K562 (cell line): ENCODE results near the gene CLCF1.

ENCODE experiments used
- CTCF ChIP-seq, 3 experiments: IDR thresholded peaks in 2 of 3; conservative IDR thresholded peaks in 1 of 3; 2 replicates each; pipeline ENCODE4 v1.5.1; 2011 to 2012; ENCODE audit warnings: low read length in 3 of 3, mild to moderate bottlenecking in 3 of 3, control low read depth in 2 of 3, improper control_type of control experiment in 1 of 3, inconsistent platforms in 1 of 3, low read depth in 1 of 3, mixed read lengths in 1 of 3, moderate library complexity in 1 of 3; ENCODE audit not compliant: insufficient read depth in 2 of 3
- MYC ChIP-seq, 2 experiments: fragments of 250-450 bp in 1 of 2; sonication (Bioruptor Pico) in 1 of 2; IDR thresholded peaks; 2 replicates each; pipeline versions ENCODE4 v1.5.1 to v1.6.1; 2012 to 2021; ENCODE audit warnings: low read depth in 2 of 2, borderline replicate concordance in 1 of 2, improper control_type of control experiment in 1 of 2, low read length in 1 of 2, mild to moderate bottlenecking in 1 of 2, moderate library complexity in 1 of 2
- POLR2AphosphoS5 ChIP-seq: IDR thresholded peaks from 2 replicates; pipeline ENCODE4 v1.6.1; 2011; ENCODE audit warnings: mild to moderate bottlenecking, low read depth, low read length, moderate library complexity; ENCODE audit not compliant: control insufficient read depth, insufficient read depth
- RBM39 ChIP-seq: fragments of 200-400 bp; formaldehyde crosslinking; optimal IDR thresholded peaks from 2 replicates; pipeline ENCODE3; 2018; ENCODE audit warnings: low read depth, low read length
- TAL1 ChIP-seq: fragments of 450-650 bp; IDR thresholded peaks from 2 replicates; pipeline ENCODE4 v1.6.1; 2016; ENCODE audit warnings: mild to moderate bottlenecking
- TEAD4 ChIP-seq, 2 experiments: sonication (generic) in 1 of 2; formaldehyde crosslinking in 1 of 2; IDR thresholded peaks; 2 replicates each; pipeline versions ENCODE4 v1.6.1 to v1.8.0; 2012 to 2022; ENCODE audit warnings: borderline replicate concordance in 1 of 2, inconsistent platforms in 1 of 2, low read length in 1 of 2, mild to moderate bottlenecking in 1 of 2, missing genetic modification reagents in 1 of 2

GRCh38 chr11:67356387-67356863 lies 17.0 kb downstream of the CLCF1 start:
- no peak for TF ChIP-seq POLR2AphosphoS5
- no peak for TF ChIP-seq RBM39
- TF ChIP-seq CTCF (IDR thresholded peaks at IDR 0.05 in 2 of 3, conservative IDR thresholded peaks at IDR 0.05 in 1 of 3; ENCODE audit: insufficient read depth in 2 of 3, low read depth in 1 of 3, low read length in 3 of 3): no peak
- TF ChIP-seq MYC (IDR thresholded peaks at IDR 0.05; ENCODE audit: low read depth, low read length): no peak
- TF ChIP-seq MYC (CRISPR knock-in tag; IDR thresholded peaks at IDR 0.05; ENCODE audit: borderline replicate concordance, low read depth): no peak
- no peak for TF ChIP-seq TAL1
- TF ChIP-seq TEAD4 (IDR thresholded peaks at IDR 0.05; ENCODE audit: low read length): no peak
- TF ChIP-seq TEAD4 (CRISPR knock-in tag; IDR thresholded peaks at IDR 0.05; ENCODE audit: borderline replicate concordance): no peak
